ENCODE measurements around the gene GFI1B. TPM values are rescaled to one million over a fixed set of nuclear protein-coding genes. Genes with fewer than 3 reads are reported as not detected.
"Not testable (repeated sequence)": the region's sequence is repeated elsewhere in the genome, so short reads cannot be mapped to it uniquely, and the experiment has no call there.

GFI1B gene
- polyA plus RNA-seq, 1 donor from 2014 or later = not detected

GRCh38 chr9:132961002-132961401, 17.5 kb upstream of the GFI1B start:
- Histone ChIP-seq H3K4me3 (ENCODE audit: low read length) (no peak overlapping the region), H3F3A (ENCODE audit: insufficient read depth, low read length, poor library complexity, severe bottlenecking) (no peaks in the 10 kb centered on the region), H3K9me3 (ENCODE audit: low read length) (no peaks in the 10 kb centered on the region), H3K27me3 (ENCODE audit: insufficient read depth, low read depth, low read length) (no peaks in the 10 kb centered on the region), H3K36me3 (ENCODE audit: insufficient read depth, low read length) (no peaks in the 10 kb centered on the region), H2AFZ (ENCODE audit: low read depth, low read length) (no peak overlapping the region), H3K79me2 (replicated peaks; ENCODE audit: insufficient read depth, low read length) (no peaks in the 10 kb centered on the region), H3K4me2 (ENCODE audit: low read length) (no peak overlapping the region), H3K27ac (ENCODE audit: low read length) (no peak overlapping the region), H3K9ac (ENCODE audit: low read length) (no peak overlapping the region), H3K9me2 (ENCODE audit: insufficient read depth, low read length) (no peaks in the 10 kb centered on the region), H4K20me1 (ENCODE audit: insufficient read depth) (no peaks in the 10 kb centered on the region)
- TF ChIP-seq SMC3 (conservative IDR thresholded peaks at IDR 0.05; ENCODE audit: poor library complexity) = no peak
- no peak for TF ChIP-seq TAF1 (IDR thresholded peaks at IDR 0.05; ENCODE audit: low read depth)
- no peak for TF ChIP-seq POLR2AphosphoS5 (IDR thresholded peaks at IDR 0.05)
- no peak for TF ChIP-seq CTCF (IDR thresholded peaks at IDR 0.05; ENCODE audit: poor library complexity, severe bottlenecking)
- no peak for TF ChIP-seq RAD21 (conservative IDR thresholded peaks at IDR 0.05)
- TF ChIP-seq EP300 (conservative IDR thresholded peaks at IDR 0.05; ENCODE audit: poor library complexity, severe bottlenecking) = no peak
- TF ChIP-seq MXI1 (conservative IDR thresholded peaks at IDR 0.05; ENCODE audit: poor library complexity, severe bottlenecking) = no peak
- TF ChIP-seq REST (IDR thresholded peaks at IDR 0.05; ENCODE audit: borderline replicate concordance) = no peak
- TF ChIP-seq EZH2 (IDR thresholded peaks at IDR 0.05; ENCODE audit: borderline replicate concordance, insufficient read depth, low read length, poor library complexity, severe bottlenecking) = no peak

GRCh38 chr9:132965478-132965877, 13.0 kb upstream of the GFI1B start:
- no peaks in the 10 kb centered on the region for H3K27me3 ChIP-seq (ENCODE audit: insufficient read depth, low read depth, low read length)
- no peaks in the 10 kb centered on the region for H3F3A ChIP-seq (ENCODE audit: insufficient read depth, low read length, poor library complexity, severe bottlenecking)
- no peaks in the 10 kb centered on the region for H3K36me3 ChIP-seq (ENCODE audit: insufficient read depth, low read length)
- no peak overlapping the region for H2AFZ ChIP-seq (ENCODE audit: low read depth, low read length)
- H3K4me2 ChIP-seq (ENCODE audit: low read length) = no peak overlapping the region
- no peak overlapping the region for H3K9ac ChIP-seq (ENCODE audit: low read length)
- H3K79me2 ChIP-seq (replicated peaks; ENCODE audit: insufficient read depth, low read length) = no peaks in the 10 kb centered on the region
- no peak overlapping the region for H3K4me3 ChIP-seq (ENCODE audit: low read length)
- no peaks in the 10 kb centered on the region for H3K9me3 ChIP-seq (ENCODE audit: low read length)
- H3K27ac ChIP-seq (ENCODE audit: low read length) = no peak overlapping the region
- TF ChIP-seq EP300 (conservative IDR thresholded peaks at IDR 0.05; ENCODE audit: poor library complexity, severe bottlenecking) = no peak
- no peaks in the 10 kb centered on the region for H3K9me2 ChIP-seq (ENCODE audit: insufficient read depth, low read length)
- H4K20me1 ChIP-seq (ENCODE audit: insufficient read depth) = no peaks in the 10 kb centered on the region

GRCh38 chr9:132967908-132968307, 10.6 kb upstream of the GFI1B start:
- not testable (repeated sequence) for H3K36me3 ChIP-seq (ENCODE audit: insufficient read depth, low read length); H4K20me1 ChIP-seq (ENCODE audit: insufficient read depth); H3K9me2 ChIP-seq (ENCODE audit: insufficient read depth, low read length); H3K9me3 ChIP-seq (ENCODE audit: low read length); H3K4me3 ChIP-seq (ENCODE audit: low read length); H3K4me2 ChIP-seq (ENCODE audit: low read length); H3K79me2 ChIP-seq (replicated peaks; ENCODE audit: insufficient read depth, low read length); H3K27ac ChIP-seq (ENCODE audit: low read length); H3K27me3 ChIP-seq (ENCODE audit: insufficient read depth, low read depth, low read length); H3F3A ChIP-seq (ENCODE audit: insufficient read depth, low read length, poor library complexity, severe bottlenecking); H2AFZ ChIP-seq (ENCODE audit: low read depth, low read length); H3K9ac ChIP-seq (ENCODE audit: low read length)
